AG09309 (cell line): ENCODE results near the gene NFE2.

Experiments used
- DNase-seq: peaks from one replicate; pipeline ENCODE4 v3.0.0-alpha.2; 2010; ENCODE audit warnings: low read depth
- H3K4me3 ChIP-seq: 2 replicates; pipeline ENCODE4 v1.5.1; 2011; ENCODE audit warnings: mild to moderate bottlenecking, low read depth, low read length, moderate library complexity; ENCODE audit not compliant: control insufficient read depth
- CTCF ChIP-seq: IDR thresholded peaks from 2 replicates; pipeline ENCODE4 v1.5.1; 2011; ENCODE audit warnings: mild to moderate bottlenecking, low read depth, low read length, inconsistent platforms; ENCODE audit not compliant: insufficient read depth, control insufficient read depth; ENCODE audit errors: missing control alignments

Gene NFE2

GRCh38 chr12:54246011-54246641 is 54.7 kb downstream of the NFE2 start:
- H3K4me3 ChIP-seq: no peak overlapping the region
- TF ChIP-seq CTCF: no peak

More at GRCh38 chr12:54246011-54246641, 54.7 kb downstream of the NFE2 start:
- DNase-seq: no peak
